SU-DHL-6 (cell line): ENCODE measurements around the gene SDC4.

Experiments used
- EZH2phosphoT487 ChIP-seq: fragments of 200-600 bp; sonication (generic), shearing (Covaris generic); conservative IDR thresholded peaks from 2 replicates; pipeline ENCODE4 v1.6.1; 2018; ENCODE audit warnings: mild to moderate bottlenecking, antibody characterized with exemption, low read length, moderate library complexity, mixed read lengths
- TF ChIP-seq, protein P1 (sequence below): fragments of 200-600 bp; sonication (generic); IDR thresholded peaks from one replicate; pipeline ENCODE4 v1.5.1; 2017; ENCODE audit warnings: antibody characterized with exemption, mild to moderate bottlenecking, low read length, moderate library complexity; ENCODE audit not compliant: insufficient read depth, poor library complexity, severe bottlenecking

DNA sequence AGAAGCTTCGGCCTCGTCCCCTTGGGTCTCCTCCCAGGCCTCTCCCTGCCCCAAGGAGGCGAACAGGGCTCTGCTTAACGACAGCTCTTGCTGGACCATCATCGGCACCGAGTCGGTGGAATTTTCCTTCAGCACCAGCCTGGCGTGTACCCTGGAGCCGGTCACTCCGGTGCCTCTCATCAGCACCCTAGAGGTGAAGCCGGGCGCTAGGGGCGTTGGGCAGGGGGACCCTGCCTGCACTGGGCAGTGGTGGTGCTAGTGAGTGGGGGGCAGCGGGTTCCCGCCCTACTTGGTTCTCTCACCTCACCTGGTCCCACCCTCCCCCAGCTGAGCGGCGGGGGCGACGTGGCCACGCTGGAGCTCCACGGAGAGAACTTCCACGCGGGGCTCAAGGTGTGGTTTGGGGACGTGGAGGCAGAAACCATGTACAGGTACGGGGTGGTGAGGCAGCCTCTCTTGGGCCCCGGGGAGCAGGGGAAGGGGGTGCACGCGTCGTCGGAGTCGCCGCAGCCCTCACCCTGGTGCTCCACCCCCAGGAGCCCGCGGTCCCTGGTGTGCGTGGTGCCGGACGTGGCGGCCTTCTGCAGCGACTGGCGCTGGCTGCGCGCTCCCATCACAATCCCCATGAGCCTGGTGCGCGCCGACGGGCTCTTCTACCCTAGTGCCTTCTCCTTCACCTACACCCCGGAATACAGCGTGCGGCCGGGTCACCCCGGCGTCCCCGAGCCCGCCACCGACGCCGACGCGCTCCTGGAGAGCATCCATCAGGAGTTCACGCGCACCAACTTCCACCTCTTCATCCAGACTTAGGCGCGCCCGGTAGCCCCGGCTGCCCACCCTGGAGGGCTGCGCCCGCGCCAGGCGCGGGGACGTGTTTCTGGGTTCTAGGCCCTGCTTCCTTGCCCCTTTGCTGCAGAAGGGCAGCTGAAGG, 31.8 kb downstream of the SDC4 start:
- TF ChIP-seq, protein P1, sequence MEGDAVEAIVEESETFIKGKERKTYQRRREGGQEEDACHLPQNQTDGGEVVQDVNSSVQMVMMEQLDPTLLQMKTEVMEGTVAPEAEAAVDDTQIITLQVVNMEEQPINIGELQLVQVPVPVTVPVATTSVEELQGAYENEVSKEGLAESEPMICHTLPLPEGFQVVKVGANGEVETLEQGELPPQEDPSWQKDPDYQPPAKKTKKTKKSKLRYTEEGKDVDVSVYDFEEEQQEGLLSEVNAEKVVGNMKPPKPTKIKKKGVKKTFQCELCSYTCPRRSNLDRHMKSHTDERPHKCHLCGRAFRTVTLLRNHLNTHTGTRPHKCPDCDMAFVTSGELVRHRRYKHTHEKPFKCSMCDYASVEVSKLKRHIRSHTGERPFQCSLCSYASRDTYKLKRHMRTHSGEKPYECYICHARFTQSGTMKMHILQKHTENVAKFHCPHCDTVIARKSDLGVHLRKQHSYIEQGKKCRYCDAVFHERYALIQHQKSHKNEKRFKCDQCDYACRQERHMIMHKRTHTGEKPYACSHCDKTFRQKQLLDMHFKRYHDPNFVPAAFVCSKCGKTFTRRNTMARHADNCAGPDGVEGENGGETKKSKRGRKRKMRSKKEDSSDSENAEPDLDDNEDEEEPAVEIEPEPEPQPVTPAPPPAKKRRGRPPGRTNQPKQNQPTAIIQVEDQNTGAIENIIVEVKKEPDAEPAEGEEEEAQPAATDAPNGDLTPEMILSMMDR: no peak
- TF ChIP-seq EZH2phosphoT487: no peak
